H1 (cell line): ENCODE measurements around the gene CRABP2. TPM values are rescaled to one million over a fixed set of nuclear protein-coding genes. Genes with fewer than 3 reads are reported as not detected.
A peak's percentile ranks its signal among the peaks of the same experiment; 100 is the strongest.

ENCODE experiments used
- CTCF ChIA-PET: fragments of 300-600 bp; sonication (Branson Sonifier 250); formaldehyde crosslinking; loops from one replicate; lab custom pipeline; 2021; ENCODE audit not compliant: partially characterized antibody; lab: Charles Lee
- POLR2A ChIA-PET: fragments of 300-600 bp; sonication (Branson Sonifier 250); formaldehyde crosslinking; loops from one replicate; lab custom pipeline; 2021; ENCODE audit warnings: inconsistent platforms; ENCODE audit not compliant: partially characterized antibody; lab: Charles Lee
- DNase-seq, 2 experiments: peaks; one replicate each; pipeline versions ENCODE4 v3.0.0 to v3.0.0-alpha.2; 2010 to 2022; ENCODE audit warnings: low spot score in 2 of 2, low read depth in 1 of 2, mixed read lengths in 1 of 2
- FAIRE-seq: peaks from 2 replicates; lab custom pipeline; 2011; peaks lifted over from hg19 to GRCh38; lab: Jason Lieb, UNC
- H2AFZ ChIP-seq: 2 replicates; pipeline ENCODE4 v1.8.1; 2012; ENCODE audit warnings: low read length, inconsistent platforms
- H2AK5ac ChIP-seq: 2 replicates; pipeline ENCODE4 v1.6.1; 2013; ENCODE audit warnings: low read depth, low read length
- H2BK120ac ChIP-seq: replicated peaks from 2 replicates; pipeline ENCODE3; 2013; ENCODE audit warnings: low read depth, low read length, inconsistent platforms
- H2BK12ac ChIP-seq: 2 replicates; pipeline ENCODE4 v1.6.1; 2013; ENCODE audit warnings: low read depth, low read length
- H2BK15ac ChIP-seq: 2 replicates; pipeline ENCODE4 v1.6.1; 2013; ENCODE audit warnings: low read length
- H2BK20ac ChIP-seq: 2 replicates; pipeline ENCODE4 v1.6.1; 2013; ENCODE audit warnings: low read length
- H2BK5ac ChIP-seq: 2 replicates; pipeline ENCODE4 v1.6.1; 2013; ENCODE audit warnings: low read depth, low read length
- H3K14ac ChIP-seq: 2 replicates; pipeline ENCODE4 v1.6.1; 2013; ENCODE audit warnings: inconsistent platforms; ENCODE audit not compliant: insufficient read length
- H3K18ac ChIP-seq: 2 replicates; pipeline ENCODE4 v1.6.1; 2013; ENCODE audit warnings: low read length; ENCODE audit errors: extremely low read depth
- H3K23ac ChIP-seq: 2 replicates; pipeline ENCODE4 v1.6.1; 2013; ENCODE audit warnings: inconsistent platforms; ENCODE audit not compliant: insufficient read length
- H3K23me2 ChIP-seq: 2 replicates; pipeline ENCODE4 v1.6.1; 2013; ENCODE audit warnings: low read depth, low read length
- H3K27ac ChIP-seq: 2 replicates; pipeline ENCODE4 v1.6.1; 2011; ENCODE audit warnings: low read depth, low read length, inconsistent platforms
- H3K27me3 ChIP-seq, 4 experiments: replicated peaks in 1 of 4; 1 replicate in 1 of 4; 2 replicates in 3 of 4; pipeline versions ENCODE4 v1.6.1 to v1.8.1; 2011 to 2013; ENCODE audit warnings: low read length in 3 of 4, mild to moderate bottlenecking in 3 of 4, inconsistent platforms in 2 of 4, mixed read lengths in 2 of 4, moderate library complexity in 1 of 4; ENCODE audit not compliant: control insufficient read depth in 3 of 4, insufficient read depth in 3 of 4; ENCODE audit errors: extremely low read depth in 1 of 4
- H3K36me3 ChIP-seq, 4 experiments: 2 replicates each; pipeline versions ENCODE4 v1.6.1 to v1.8.1; 2011 to 2013; ENCODE audit warnings: mild to moderate bottlenecking in 4 of 4, low read length in 3 of 4, moderate library complexity in 2 of 4, control low read depth in 1 of 4, inconsistent platforms in 1 of 4; ENCODE audit not compliant: insufficient read depth in 4 of 4, control insufficient read depth in 2 of 4
- H3K4ac ChIP-seq: replicated peaks from 2 replicates; pipeline ENCODE3; 2013; ENCODE audit warnings: low read length, low read depth, mixed read lengths, inconsistent platforms; ENCODE audit not compliant: insufficient read length
- H3K4me1 ChIP-seq, 4 experiments: replicated peaks in 1 of 4; 1 replicate in 1 of 4; 2 replicates in 3 of 4; pipeline versions ENCODE4 v1.6.1 to v1.8.1; 2011 to 2013; ENCODE audit warnings: low read length in 3 of 4, inconsistent platforms in 2 of 4, mixed read lengths in 1 of 4; ENCODE audit not compliant: insufficient read depth in 4 of 4, control insufficient read depth in 3 of 4
- H3K4me2 ChIP-seq, 2 experiments: 2 replicates each; pipeline versions ENCODE4 v1.6.1 to v1.8.1; 2011 to 2013; ENCODE audit warnings: low read depth in 2 of 2, low read length in 2 of 2, control low read depth in 1 of 2, inconsistent platforms in 1 of 2, mild to moderate bottlenecking in 1 of 2; ENCODE audit not compliant: insufficient read depth in 1 of 2
- H3K4me3 ChIP-seq, 4 experiments: fragments of 200-600, 300-600 bp in 1 of 4; sonication (generic), shearing (Covaris generic), sonication (Bioruptor Twin) in 1 of 4; 2 replicates each; pipeline versions ENCODE4 v1.5.1 to v1.8.1; 2011 to 2016; ENCODE audit warnings: low read length in 4 of 4, low read depth in 3 of 4, control low read depth in 2 of 4, inconsistent platforms in 2 of 4, mild to moderate bottlenecking in 2 of 4, mixed read lengths in 1 of 4, moderate library complexity in 1 of 4; ENCODE audit not compliant: insufficient read depth in 2 of 4; ENCODE audit errors: extremely low read depth in 1 of 4
- H3K56ac ChIP-seq: replicated peaks from 2 replicates; pipeline ENCODE3; 2013; ENCODE audit warnings: low read depth, mild to moderate bottlenecking, mixed read lengths, low read length, inconsistent platforms; ENCODE audit not compliant: insufficient read length
- H3K79me1 ChIP-seq: 2 replicates; pipeline ENCODE4 v1.6.1; 2013; ENCODE audit warnings: low read depth, low read length, control low read depth
- H3K79me2 ChIP-seq, 2 experiments: 2 replicates each; pipeline versions ENCODE4 v1.6.1 to v1.8.1; 2012 to 2013; ENCODE audit warnings: low read length in 2 of 2, mild to moderate bottlenecking in 2 of 2, inconsistent platforms in 1 of 2; ENCODE audit not compliant: insufficient read depth in 2 of 2, control insufficient read depth in 1 of 2
- H3K9ac ChIP-seq, 4 experiments: replicated peaks in 1 of 4; 1 replicate in 1 of 4; 2 replicates in 3 of 4; pipeline versions ENCODE4 v1.6.1 to v1.8.1; 2011 to 2013; ENCODE audit warnings: low read depth in 3 of 4, low read length in 3 of 4, control low read depth in 2 of 4, mild to moderate bottlenecking in 2 of 4, moderate library complexity in 2 of 4, inconsistent platforms in 1 of 4; ENCODE audit errors: extremely low read depth in 1 of 4
- H3K9me3 ChIP-seq, 2 experiments: 2 replicates each; pipeline versions ENCODE4 v1.6.1 to v1.8.1; 2012 to 2013; ENCODE audit warnings: mild to moderate bottlenecking in 2 of 2, moderate library complexity in 2 of 2, control low read depth in 1 of 2, inconsistent platforms in 1 of 2, low read depth in 1 of 2, low read length in 1 of 2, mixed read lengths in 1 of 2; ENCODE audit not compliant: insufficient read depth in 2 of 2
- H4K20me1 ChIP-seq, 2 experiments: replicated peaks in 1 of 2; 2 replicates each; pipeline versions ENCODE3 to v1.8.1; 2011 to 2013; ENCODE audit warnings: inconsistent platforms in 2 of 2, low read length in 2 of 2, mild to moderate bottlenecking in 1 of 2; ENCODE audit not compliant: insufficient read depth in 2 of 2, control insufficient read depth in 1 of 2
- H4K5ac ChIP-seq: 2 replicates; pipeline ENCODE4 v1.6.1; 2013; ENCODE audit warnings: low read length, low read depth, mixed read lengths, inconsistent platforms; ENCODE audit not compliant: insufficient read length
- H4K8ac ChIP-seq: 2 replicates; pipeline ENCODE4 v1.8.0; 2013; ENCODE audit warnings: mild to moderate bottlenecking, moderate library complexity, low read length, inconsistent platforms; ENCODE audit not compliant: insufficient read depth; ENCODE audit errors: extremely low read depth
- H4K91ac ChIP-seq: replicated peaks from 2 replicates; pipeline ENCODE3; 2013; ENCODE audit warnings: low read length, mixed read lengths, inconsistent platforms; ENCODE audit not compliant: insufficient read length
- ATF2 ChIP-seq: IDR thresholded peaks from 2 replicates; pipeline ENCODE4 v1.6.1; 2012; ENCODE audit warnings: low read length, inconsistent platforms
- BCL11A ChIP-seq, 2 experiments: IDR thresholded peaks; one replicate each; pipeline ENCODE4 v1.6.1; 2011; ENCODE audit warnings: low read depth in 2 of 2, low read length in 2 of 2, mild to moderate bottlenecking in 2 of 2
- JUND ChIP-seq: IDR thresholded peaks from 2 replicates; pipeline ENCODE4 v1.6.1; 2011; ENCODE audit warnings: mild to moderate bottlenecking, improper control_type of control experiment, low read length
- RXRA ChIP-seq: IDR thresholded peaks from 2 replicates; pipeline ENCODE4 v1.6.1; 2011; ENCODE audit warnings: low read depth, mild to moderate bottlenecking, low read length, moderate library complexity; ENCODE audit not compliant: insufficient read depth
- TCF12 ChIP-seq: IDR thresholded peaks from 2 replicates; pipeline ENCODE4 v1.6.1; 2011; ENCODE audit warnings: low read depth, mild to moderate bottlenecking, low read length
- WGBS, 2 experiments: shearing (Covaris generic) in 1 of 2; methylation state at CpG; one replicate each; pipeline versions ENCODE4 v1.1.6 to v1.1.7; 2013 to 2015; ENCODE audit warnings: low lambda C conversion rate in 2 of 2, mixed read lengths in 2 of 2, inconsistent platforms in 1 of 2, low coverage in 1 of 2, missing lambda C conversion rate in 1 of 2; ENCODE audit not compliant: insufficient replicate concordance in 2 of 2, insufficient coverage in 1 of 2, insufficient read length in 1 of 2; ENCODE audit errors: extremely low coverage in 1 of 2, missing lambda C conversion rate in 1 of 2; 5-methylcytosine and 5-hydroxymethylcytosine counted together
- polyA plus RNA-seq, 7 experiments: library from polyadenylated mRNA; depleted of rRNA in 3 of 7; stranded (reverse) in 5 of 7; unstranded in 2 of 7; fragments of >200 nt in 5 of 7; fragments of 200-250 nt in 2 of 7; gene quantifications; 1 replicate in 5 of 7; 2 replicates in 1 of 7; 4 replicates in 1 of 7; pipeline versions ENCODE4 v1.2.1 to v1.2.3, GENCODE V29; 2011 to 2013; ENCODE audit warnings: missing spikeins in 2 of 7, mixed read lengths in 2 of 7
- total RNA-seq: library from RNA; stranded (reverse); fragmentation: NEBNext Ultra II Directional; extraction: Animal tissue kit (Norgen Biotek cat#: 25700); gene quantifications from 2 replicates; pipeline ENCODE4 v1.2.1, GENCODE V29; 2021

The CRABP2 gene
- total and polyA plus RNA-seq, 2 of the 8 experiments (the other 6 are each of a cell fraction or from before 2014, with no cell fraction given): 69.2 to 119 TPM

GRCh38 chr1:156655904-156656516 is 49.4 kb downstream of the CRABP2 start:
- TF ChIP-seq ATF2 (no peak), RXRA (no peak), BCL11A (IDR thresholded peaks at IDR 0.05; ENCODE audit: low read depth in 2 of 2, low read length in 2 of 2) (no peak), JUND (no peak), TCF12 (no peak)
- no peak overlapping the region; the same call in 1 of the 2 replicates for H4K8ac ChIP-seq
- no peak overlapping the region for H4K91ac ChIP-seq
- ChIA-PET POLR2A (interaction anchor here (1.2 to 2.8 kb wide), 4 partner anchors 13 to 28 kb away, joined by 6 to 10 read pairs (median 8); partner anchors contain the start of gene NES), CTCF (interaction anchor here (1.0 to 66.0 kb wide), 6 partner anchors 12 to 49 kb away, joined by 3 to 4284 read pairs (median 130); partner anchors contain the start of genes BCAN, CRABP2, HAPLN2 and ISG20L2)
- H3K4ac ChIP-seq: no peak overlapping the region
- WGBS, 2 experiments: 59% methylated on average over 7 of the region's 9 CpGs; no CpG with 5 or more reads in 1 of the 2 experiments
- no peak overlapping the region for H2BK12ac ChIP-seq
- no peak overlapping the region for H4K5ac ChIP-seq
- H3K27ac ChIP-seq: no peak overlapping the region
- no peak for FAIRE-seq
- H3K79me2 ChIP-seq: no peaks in the 10 kb centered on the region
- no peak overlapping the region for H3K23ac ChIP-seq
- no peak overlapping the region for H3K56ac ChIP-seq
- H3K23me2 ChIP-seq: peaks cover 11% of the 10 kb centered on the region
- no peak overlapping the region for H3K9ac ChIP-seq
- no peak overlapping the region for H3K14ac ChIP-seq
- H2BK120ac ChIP-seq: no peak overlapping the region
- H2AK5ac ChIP-seq: no peak overlapping the region
- H2BK20ac ChIP-seq: no peak overlapping the region
- H3K9me3 ChIP-seq: no peaks in the 10 kb centered on the region
- H3K4me2 ChIP-seq: peak overlapping the region; percentile 68 to 82; a peak in 3 of 4 replicates
- no peak overlapping the region for H2BK15ac ChIP-seq
- H3K4me1 ChIP-seq: peaks cover 13 to 19% (median 15%) of the 10 kb centered on the region in 4 experiments
- no peak overlapping the region for H2BK5ac ChIP-seq
- no peaks in the 10 kb centered on the region for H3K36me3 ChIP-seq
- H3K4me3 ChIP-seq: peak overlapping the region in 1 of 4 experiments; percentile 58; a peak in 1 of 8 replicates
- no peak for DNase-seq
- no peak overlapping the region for H3K18ac ChIP-seq
- peaks cover 2 to 52% (median 34%) of the 10 kb centered on the region in 4 experiments for H3K27me3 ChIP-seq
- no peaks in the 10 kb centered on the region for H4K20me1 ChIP-seq
- H3K79me1 ChIP-seq: no peaks in the 10 kb centered on the region
- H2AFZ ChIP-seq: no peak overlapping the region
